Esophagus squamous epithelium (tissue), 5 donors: ENCODE measurements around the gene UBR4. TPM values are rescaled to one million over a fixed set of nuclear protein-coding genes. Genes with fewer than 3 reads are reported as not detected.

ENCODE experiments used
- DNase-seq: peaks from one replicate; lab custom pipeline; 2025; lab: John Stamatoyannopoulos, UW
- H3K27ac ChIP-seq, 4 donors: fragments of 200-600 bp; sonication (generic); one replicate each; pipeline ENCODE4 v1.5.1; 2016 to 2019; ENCODE audit warnings: mild to moderate bottlenecking in 1 of 4
- H3K27me3 ChIP-seq, 4 donors: fragments of 200-600 bp; sonication (generic); 1 replicate in 3 of 4; 2 replicates in 1 of 4; pipeline versions ENCODE4 v1.5.1 to v1.6.0; 2017 to 2021; ENCODE audit warnings: antibody characterized with exemption in 1 of 4
- H3K36me3 ChIP-seq, 3 donors: fragments of 200-600 bp; sonication (generic); one replicate each; pipeline ENCODE4 v1.5.1; 2016 to 2019
- H3K4me1 ChIP-seq, 3 donors: fragments of 200-600 bp; sonication (generic); one replicate each; pipeline ENCODE4 v1.5.1; 2017 to 2019
- H3K4me3 ChIP-seq, 4 donors: fragments of 200-600 bp; sonication (generic); 1 replicate in 3 of 4; 2 replicates in 1 of 4; pipeline ENCODE4 v1.5.1; 2016 to 2019; ENCODE audit warnings: mild to moderate bottlenecking in 2 of 4, moderate library complexity in 1 of 4
- H3K9me3 ChIP-seq, 3 donors: fragments of 200-600 bp; sonication (generic); one replicate each; pipeline ENCODE4 v1.5.1; 2016 to 2019
- POLR2A ChIP-seq, 4 donors: fragments of 450-650 bp; IDR thresholded peaks; one replicate each; pipeline ENCODE4 v1.6.1; 2017; ENCODE audit warnings: antibody characterized with exemption in 4 of 4, mild to moderate bottlenecking in 4 of 4, moderate library complexity in 3 of 4
- WGBS, 2 donors: methylation state at CpG; one replicate each; pipeline ENCODE4 v1.1.5; 2018; 5-methylcytosine and 5-hydroxymethylcytosine counted together
- intact Hi-C: fragments of 100-400 bp; cut with DNase I; formaldehyde crosslinking; loops from one replicate; pipeline ENCODE4 v1.15.0; 2022
- total RNA-seq, 4 donors: library from RNA; depleted of rRNA; stranded (reverse); fragments of >200 nt; gene quantifications; one replicate each; pipeline ENCODE4 v1.1.0, GENCODE V29; 2016
- TF ChIP-seq, protein P1 (sequence below), 6 experiments: fragments of 450-650 bp in 4 of 6; fragments of 200-600 bp in 2 of 6; sonication (generic) in 2 of 6; IDR thresholded peaks; one replicate each; pipeline ENCODE4 v1.5.1; 2016 to 2019; ENCODE audit warnings: antibody characterized with exemption in 6 of 6, mild to moderate bottlenecking in 4 of 6, moderate library complexity in 4 of 6
- donor health status: DM: yes; HTN: yes; CAD: no.

UBR4 gene
- total RNA-seq, 4 donors from 2014 or later, result 52.4 to 121 (median 88.3) TPM

DNA sequence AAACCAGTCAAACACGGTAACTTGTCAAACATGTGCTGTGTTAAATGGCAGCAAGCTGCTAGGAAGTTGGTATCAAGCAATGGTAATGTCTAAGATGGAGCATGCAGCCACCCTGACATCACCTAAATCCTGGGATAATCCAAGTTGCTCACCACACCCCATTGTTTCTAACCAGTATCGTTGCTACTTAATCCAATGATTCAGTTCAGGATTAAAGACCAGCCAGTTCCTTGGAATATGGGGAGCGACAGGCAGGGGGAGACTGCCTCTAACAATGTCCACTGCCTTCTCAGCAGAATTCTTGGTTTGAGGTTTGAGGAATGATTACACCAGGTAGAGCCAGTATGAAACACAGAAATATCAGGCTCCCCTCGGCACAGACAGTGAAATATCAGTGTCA, 131.5 kb downstream of the UBR4 start:
- H3K27ac ChIP-seq, result peak overlapping the region in 3 of 4 donors; percentile 35 to 89 (median 87)
- no peaks in the 10 kb centered on the region for H3K27me3 ChIP-seq
- H3K9me3 ChIP-seq, result no peaks in the 10 kb centered on the region
- peaks cover 38 to 97% (median 48%) of the 10 kb centered on the region in 3 donors for H3K4me1 ChIP-seq
- TF ChIP-seq POLR2A (IDR thresholded peaks at IDR 0.05), result no peak
- TF ChIP-seq, protein P1, sequence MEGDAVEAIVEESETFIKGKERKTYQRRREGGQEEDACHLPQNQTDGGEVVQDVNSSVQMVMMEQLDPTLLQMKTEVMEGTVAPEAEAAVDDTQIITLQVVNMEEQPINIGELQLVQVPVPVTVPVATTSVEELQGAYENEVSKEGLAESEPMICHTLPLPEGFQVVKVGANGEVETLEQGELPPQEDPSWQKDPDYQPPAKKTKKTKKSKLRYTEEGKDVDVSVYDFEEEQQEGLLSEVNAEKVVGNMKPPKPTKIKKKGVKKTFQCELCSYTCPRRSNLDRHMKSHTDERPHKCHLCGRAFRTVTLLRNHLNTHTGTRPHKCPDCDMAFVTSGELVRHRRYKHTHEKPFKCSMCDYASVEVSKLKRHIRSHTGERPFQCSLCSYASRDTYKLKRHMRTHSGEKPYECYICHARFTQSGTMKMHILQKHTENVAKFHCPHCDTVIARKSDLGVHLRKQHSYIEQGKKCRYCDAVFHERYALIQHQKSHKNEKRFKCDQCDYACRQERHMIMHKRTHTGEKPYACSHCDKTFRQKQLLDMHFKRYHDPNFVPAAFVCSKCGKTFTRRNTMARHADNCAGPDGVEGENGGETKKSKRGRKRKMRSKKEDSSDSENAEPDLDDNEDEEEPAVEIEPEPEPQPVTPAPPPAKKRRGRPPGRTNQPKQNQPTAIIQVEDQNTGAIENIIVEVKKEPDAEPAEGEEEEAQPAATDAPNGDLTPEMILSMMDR (IDR thresholded peaks at IDR 0.05), result peak in 2 of 6 experiments; percentile 6 to 41
- intact Hi-C loops, result no loop called here
- no peak overlapping the region for H3K4me3 ChIP-seq
- DNase-seq, result no peak
- peaks cover 33 to 100% (median 38%) of the 10 kb centered on the region in 3 donors for H3K36me3 ChIP-seq
- WGBS, 2 donors, result 67 to 68% methylated on average over 2 to 4 of the region's 4 CpGs

DNA sequence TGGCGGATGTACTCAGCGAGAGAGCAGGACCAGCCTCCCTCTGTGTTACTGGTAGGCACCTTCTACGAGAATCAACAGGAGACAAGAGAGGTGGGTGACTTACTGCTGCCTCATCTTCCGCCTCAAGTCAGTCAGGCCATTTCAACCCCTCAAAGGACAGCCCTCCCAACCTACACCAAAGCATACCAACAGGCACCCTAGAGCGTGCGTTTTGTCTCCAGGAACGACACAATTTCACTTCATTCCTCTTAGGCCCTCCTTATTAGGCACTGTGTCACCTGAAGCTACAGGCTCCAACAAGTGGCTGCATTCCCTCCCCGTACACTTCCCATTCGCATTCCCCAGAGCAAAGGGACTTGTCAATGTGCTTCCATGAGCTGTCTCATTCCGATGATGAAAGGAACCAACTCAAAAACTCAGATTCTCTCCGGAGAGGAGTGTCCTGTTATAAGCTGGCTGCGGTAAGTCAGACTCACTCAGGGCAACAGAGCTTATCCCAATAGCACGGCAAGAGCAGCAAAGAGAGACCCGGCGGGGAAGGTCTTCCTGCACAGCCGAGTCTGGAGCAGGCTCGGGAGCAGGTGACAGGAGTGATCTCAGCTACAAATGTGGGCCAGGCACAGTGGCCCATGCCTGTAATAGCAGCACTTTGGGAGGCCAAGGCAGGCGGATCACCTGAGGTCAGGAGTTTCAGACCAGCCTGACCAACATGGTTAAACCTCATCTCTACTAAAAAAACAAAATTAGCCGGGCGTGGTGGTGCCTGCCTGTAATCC, 133.0 kb downstream of the UBR4 start:
- Histone ChIP-seq H3K36me3 (peaks cover 21 to 86% (median 28%) of the 10 kb centered on the region in 3 donors), H3K4me1 (peaks cover 53 to 100% (median 58%) of the 10 kb centered on the region in 3 donors), H3K9me3 (no peaks in the 10 kb centered on the region), H3K27ac (peak overlapping the region; percentile 53 to 89 (median 88)), H3K27me3 (no peaks in the 10 kb centered on the region), H3K4me3 (no peak overlapping the region)
- TF ChIP-seq, protein P1 (IDR thresholded peaks at IDR 0.05), result no peak
- no peak for TF ChIP-seq POLR2A (IDR thresholded peaks at IDR 0.05)
- DNase-seq, result no peak
- intact Hi-C loops, result no loop called here
- 55 to 68% methylated on average over 12 to 15 of the region's 20 CpGs for WGBS, 2 donors

DNA sequence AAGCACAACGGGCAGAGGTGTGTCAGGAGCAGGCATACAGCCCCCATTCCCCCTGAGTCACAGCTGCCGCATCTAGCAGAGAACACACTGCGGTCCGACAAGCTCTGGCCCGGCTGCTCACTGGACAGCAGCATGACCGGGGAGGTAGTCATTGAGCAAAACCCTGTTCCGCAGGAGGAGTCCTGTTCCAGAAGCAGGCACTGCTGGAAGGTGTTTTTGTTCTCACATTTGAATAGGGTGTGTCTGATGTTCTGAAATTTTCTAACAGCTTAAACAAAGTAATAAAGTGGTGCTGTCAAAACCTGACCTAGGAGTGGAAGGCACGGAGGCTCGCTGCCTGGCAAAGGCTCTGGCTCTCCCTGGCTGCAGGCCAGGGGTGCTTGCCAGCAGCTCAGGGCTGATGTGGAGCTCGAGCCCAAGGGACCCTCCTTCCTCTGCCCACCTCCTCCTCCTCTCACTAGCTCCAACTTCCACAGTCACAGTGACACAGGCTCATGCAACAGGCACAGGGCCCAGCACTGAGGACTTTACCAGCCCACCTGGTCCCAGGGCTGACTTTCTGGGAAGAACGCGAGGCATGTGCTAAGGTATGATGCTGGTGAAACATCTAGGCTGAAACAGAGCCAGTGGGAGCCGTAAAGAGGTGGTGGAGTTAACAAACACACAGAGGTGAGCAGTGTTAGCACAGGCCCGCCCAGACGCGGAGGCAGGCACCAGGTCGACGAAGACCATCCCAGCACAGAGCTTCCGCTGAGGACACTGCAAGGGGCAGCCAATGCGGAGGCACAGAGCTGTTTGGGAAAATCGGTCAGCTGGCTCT, 135.0 kb downstream of the UBR4 start:
- Histone ChIP-seq H3K27ac (peak overlapping the region; percentile 86 to 89 (median 88)), H3K9me3 (no peaks in the 10 kb centered on the region), H3K27me3 (no peaks in the 10 kb centered on the region), H3K4me1 (peaks cover 53 to 98% (median 58%) of the 10 kb centered on the region in 3 donors), H3K4me3 (no peak overlapping the region), H3K36me3 (peaks cover 21 to 67% (median 23%) of the 10 kb centered on the region in 3 donors)
- TF ChIP-seq, protein P1 (IDR thresholded peaks at IDR 0.05), result peak in 1 of 6 experiments; percentile 4
- TF ChIP-seq POLR2A (IDR thresholded peaks at IDR 0.05), result peak in 1 of 4 donors; percentile 8
- 26 to 47% methylated on average over 17 to 18 of the region's 21 CpGs for WGBS, 2 donors
- intact Hi-C loops, result no loop called here
- no peak for DNase-seq

DNA sequence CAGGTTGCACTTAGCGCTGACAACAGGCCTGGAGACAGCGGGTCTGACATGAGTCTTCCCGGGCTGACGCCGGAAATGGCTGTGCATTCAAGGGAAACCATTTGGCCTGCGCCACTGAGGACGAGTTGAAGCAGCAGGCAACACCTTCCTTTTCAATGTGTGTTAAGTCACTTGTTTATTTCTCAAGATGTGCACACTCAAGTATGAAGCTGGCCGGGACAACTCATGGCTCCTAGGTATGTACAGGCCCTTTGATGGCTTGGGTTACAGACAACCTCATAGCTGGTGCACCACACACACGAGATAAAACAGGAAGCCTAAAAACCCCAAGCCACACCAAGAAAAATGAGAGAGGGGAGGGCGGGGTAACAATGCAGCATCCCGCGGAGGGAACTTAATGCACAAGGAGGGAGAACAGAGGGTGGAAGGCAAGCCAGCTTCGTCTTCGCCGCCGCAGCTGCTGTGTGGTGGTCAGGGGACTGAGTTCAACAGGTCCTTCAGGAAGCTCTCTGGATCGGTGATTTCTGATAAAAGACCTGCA, 135.6 kb downstream of the UBR4 start:
- intact Hi-C loops, result no loop called here
- no peak for DNase-seq
- 28 to 35% methylated on average over 17 of the region's 17 CpGs for WGBS, 2 donors
- no peaks in the 10 kb centered on the region for H3K27me3 ChIP-seq
- peak overlapping the region; percentile 86 to 89 (median 88) for H3K27ac ChIP-seq
- H3K36me3 ChIP-seq, result peaks cover 21 to 60% (median 23%) of the 10 kb centered on the region in 3 donors
- TF ChIP-seq POLR2A (IDR thresholded peaks at IDR 0.05), result no peak
- TF ChIP-seq, protein P1 (IDR thresholded peaks at IDR 0.05), result no peak
- H3K4me3 ChIP-seq, result no peak overlapping the region
- no peaks in the 10 kb centered on the region for H3K9me3 ChIP-seq
- peaks cover 47 to 98% (median 57%) of the 10 kb centered on the region in 3 donors for H3K4me1 ChIP-seq
